Activated gamma-delta T cell treated with anti-CD3 and anti-CD28 coated beads, Interleukin-2, amount 50 U/mL, for 16 hours (primary cell): ENCODE results near the gene ELAC2.

Experiments
- DNase-seq: peaks from one replicate; pipeline ENCODE4 v3.0.0-alpha.2; 2020; ENCODE audit warnings: low read depth

Gene ELAC2

DNA sequence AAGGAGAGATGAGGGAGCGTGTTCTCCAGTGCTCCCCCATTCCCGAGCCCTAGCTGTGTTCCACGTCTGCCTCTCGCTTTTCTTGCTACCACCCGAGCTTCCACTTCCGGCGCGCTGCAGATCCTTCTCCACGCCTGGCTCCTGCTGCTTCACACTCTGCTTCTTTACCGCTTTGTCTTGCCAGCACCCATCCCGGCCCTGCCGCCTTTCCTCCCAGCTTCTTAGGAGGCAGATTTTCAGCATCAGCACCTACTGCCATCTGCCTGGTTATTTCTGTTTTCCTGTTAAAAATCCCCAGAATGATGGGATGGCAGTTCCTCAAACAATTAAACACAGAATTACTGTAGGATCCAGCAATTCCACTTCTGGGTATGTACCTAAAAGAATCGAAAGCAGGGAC, 64.7 kb downstream of the ELAC2 start:
- no peak for DNase-seq

- no peak for DNase-seq
Observed at GRCh38 chr17:12952012-12952411, 65.8 kb downstream of the ELAC2 start.

- DNase-seq: no peak
Observed at GRCh38 chr17:12947047-12947446, 70.8 kb downstream of the ELAC2 start.
